Measurements from ENCODE around the gene EFNA5. TPM values are rescaled to one million over a fixed set of nuclear protein-coding genes. Genes with fewer than 3 reads are reported as not detected.

The EFNA5 gene
- total RNA-seq, 2 experiments from 2014 or later: not detected

GRCh38 chr5:107337281-107337680 is 333.5 kb downstream of the EFNA5 start:
- no peaks in the 10 kb centered on the region for H3K27me3 ChIP-seq (ENCODE audit: control insufficient read depth in 1 of 2, insufficient read depth in 2 of 2, low read length in 2 of 2)
- no peaks in the 10 kb centered on the region for H3K27me3 Mint-ChIP-seq
- no peak overlapping the region for H3K27ac Mint-ChIP-seq
- no peaks in the 10 kb centered on the region for H3K36me3 ChIP-seq (ENCODE audit: insufficient read depth, low read length)
- no peak overlapping the region for H3K4me3 ChIP-seq (ENCODE audit: low read length)
- no peak overlapping the region for H3K4me3 Mint-ChIP-seq
- DNase-seq: no peak
- no peaks in the 10 kb centered on the region for H3K9me3 Mint-ChIP-seq
- POLR2A ChIA-PET: no interaction called here
- no peaks in the 10 kb centered on the region for H3K4me1 Mint-ChIP-seq (ENCODE audit: low read depth)
- intact Hi-C loops (cut with DNase I, micrococcal nuclease): no loop called here
- H3K9me3 ChIP-seq (ENCODE audit: control insufficient read depth in 1 of 2, insufficient read depth in 1 of 2, low read length in 2 of 2): no peaks in the 10 kb centered on the region
- no peaks in the 10 kb centered on the region for H3K36me3 Mint-ChIP-seq (ENCODE audit: low read depth)
- no peak for ATAC-seq (ENCODE audit: poor library complexity)
- no peaks in the 10 kb centered on the region for H3K4me1 ChIP-seq (ENCODE audit: insufficient read depth, low read length)
- TF ChIP-seq, protein P1, sequence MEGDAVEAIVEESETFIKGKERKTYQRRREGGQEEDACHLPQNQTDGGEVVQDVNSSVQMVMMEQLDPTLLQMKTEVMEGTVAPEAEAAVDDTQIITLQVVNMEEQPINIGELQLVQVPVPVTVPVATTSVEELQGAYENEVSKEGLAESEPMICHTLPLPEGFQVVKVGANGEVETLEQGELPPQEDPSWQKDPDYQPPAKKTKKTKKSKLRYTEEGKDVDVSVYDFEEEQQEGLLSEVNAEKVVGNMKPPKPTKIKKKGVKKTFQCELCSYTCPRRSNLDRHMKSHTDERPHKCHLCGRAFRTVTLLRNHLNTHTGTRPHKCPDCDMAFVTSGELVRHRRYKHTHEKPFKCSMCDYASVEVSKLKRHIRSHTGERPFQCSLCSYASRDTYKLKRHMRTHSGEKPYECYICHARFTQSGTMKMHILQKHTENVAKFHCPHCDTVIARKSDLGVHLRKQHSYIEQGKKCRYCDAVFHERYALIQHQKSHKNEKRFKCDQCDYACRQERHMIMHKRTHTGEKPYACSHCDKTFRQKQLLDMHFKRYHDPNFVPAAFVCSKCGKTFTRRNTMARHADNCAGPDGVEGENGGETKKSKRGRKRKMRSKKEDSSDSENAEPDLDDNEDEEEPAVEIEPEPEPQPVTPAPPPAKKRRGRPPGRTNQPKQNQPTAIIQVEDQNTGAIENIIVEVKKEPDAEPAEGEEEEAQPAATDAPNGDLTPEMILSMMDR (IDR thresholded peaks at IDR 0.05): no peak
- CTCF ChIA-PET: interaction anchor here (0.7 kb wide), 1 partner anchor 14 kb away, joined by 3 read pairs; no protein-coding TSS in a partner anchor
- no peak overlapping the region for H3K27ac ChIP-seq (ENCODE audit: low read depth in 1 of 2, low read length in 2 of 2)

DNA sequence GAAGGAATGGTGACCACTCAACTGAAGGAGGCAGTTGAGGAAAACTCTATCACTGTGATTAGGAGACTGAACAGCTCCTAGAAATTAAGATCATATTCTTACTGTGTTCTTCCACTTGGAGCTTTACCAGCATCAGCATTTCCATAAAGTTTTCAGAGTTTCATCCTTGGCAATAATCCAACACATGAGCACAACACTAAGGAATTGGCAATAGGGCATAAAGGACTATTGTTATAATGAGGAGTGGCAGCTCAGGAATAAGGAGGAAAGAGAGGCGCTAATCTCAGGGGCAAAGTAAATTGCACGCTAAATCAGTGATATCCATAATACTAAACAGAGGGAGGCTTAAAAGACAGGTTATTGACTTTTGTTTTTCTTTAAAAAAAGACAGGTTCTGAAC is 338.9 kb downstream of the EFNA5 start:
- no peaks in the 10 kb centered on the region for H3K9me3 Mint-ChIP-seq
- TF ChIP-seq, protein P1 (IDR thresholded peaks at IDR 0.05): no peak
- H3K4me3 ChIP-seq (ENCODE audit: low read length): no peak overlapping the region
- H3K36me3 Mint-ChIP-seq (ENCODE audit: low read depth): no peaks in the 10 kb centered on the region
- no peak for DNase-seq
- H3K4me3 Mint-ChIP-seq: no peak overlapping the region
- ATAC-seq (ENCODE audit: poor library complexity): no peak
- ChIA-PET POLR2A (no interaction called here), CTCF (no interaction called here)
- H3K27ac ChIP-seq (ENCODE audit: low read depth in 1 of 2, low read length in 2 of 2): no peak overlapping the region
- H3K27ac Mint-ChIP-seq: no peak overlapping the region
- H3K27me3 Mint-ChIP-seq: no peaks in the 10 kb centered on the region
- H3K36me3 ChIP-seq (ENCODE audit: insufficient read depth, low read length): no peaks in the 10 kb centered on the region
- no peaks in the 10 kb centered on the region for H3K4me1 ChIP-seq (ENCODE audit: insufficient read depth, low read length)
- intact Hi-C loops (cut with DNase I, micrococcal nuclease): no loop called here
- H3K4me1 Mint-ChIP-seq (ENCODE audit: low read depth): no peaks in the 10 kb centered on the region
- H3K27me3 ChIP-seq (ENCODE audit: control insufficient read depth in 1 of 2, insufficient read depth in 2 of 2, low read length in 2 of 2): no peaks in the 10 kb centered on the region
- no peaks in the 10 kb centered on the region for H3K9me3 ChIP-seq (ENCODE audit: control insufficient read depth in 1 of 2, insufficient read depth in 1 of 2, low read length in 2 of 2)

DNA sequence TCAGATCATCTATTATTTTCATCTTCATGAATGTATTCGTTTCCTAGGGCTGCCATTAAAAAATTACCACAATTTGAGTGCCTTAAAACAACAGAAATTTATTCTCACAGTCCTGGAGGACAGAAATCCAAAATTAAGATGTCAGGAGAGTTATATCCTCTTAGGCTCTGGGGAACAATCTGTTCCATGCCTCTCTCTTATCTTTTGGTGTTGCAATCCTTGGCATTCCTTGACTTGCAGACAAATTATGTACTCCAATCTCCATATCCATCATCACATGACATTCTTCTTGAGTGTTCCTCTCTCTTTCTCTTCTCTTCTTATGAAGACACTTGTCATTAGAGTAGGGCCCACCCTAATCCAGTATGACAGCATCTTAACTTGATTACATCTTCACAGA is 339.4 kb downstream of the EFNA5 start:
- intact Hi-C loops (cut with DNase I, micrococcal nuclease): no loop called here
- H3K27me3 ChIP-seq (ENCODE audit: control insufficient read depth in 1 of 2, insufficient read depth in 2 of 2, low read length in 2 of 2): no peaks in the 10 kb centered on the region
- H3K4me3 Mint-ChIP-seq: no peak overlapping the region
- TF ChIP-seq, protein P1 (IDR thresholded peaks at IDR 0.05): no peak
- no peaks in the 10 kb centered on the region for H3K9me3 Mint-ChIP-seq
- H3K36me3 Mint-ChIP-seq (ENCODE audit: low read depth): no peaks in the 10 kb centered on the region
- ChIA-PET POLR2A (no interaction called here), CTCF (no interaction called here)
- H3K27me3 Mint-ChIP-seq: no peaks in the 10 kb centered on the region
- no peaks in the 10 kb centered on the region for H3K4me1 ChIP-seq (ENCODE audit: insufficient read depth, low read length)
- DNase-seq (no peak), ATAC-seq (ENCODE audit: poor library complexity) (no peak)
- no peak overlapping the region for H3K4me3 ChIP-seq (ENCODE audit: low read length)
- H3K27ac Mint-ChIP-seq: no peak overlapping the region
- H3K9me3 ChIP-seq (ENCODE audit: control insufficient read depth in 1 of 2, insufficient read depth in 1 of 2, low read length in 2 of 2): no peaks in the 10 kb centered on the region
- no peak overlapping the region for H3K27ac ChIP-seq (ENCODE audit: low read depth in 1 of 2, low read length in 2 of 2)
- H3K36me3 ChIP-seq (ENCODE audit: insufficient read depth, low read length): no peaks in the 10 kb centered on the region
- no peaks in the 10 kb centered on the region for H3K4me1 Mint-ChIP-seq (ENCODE audit: low read depth)

All from CD4-positive, alpha-beta T cell (primary cell).